ENCODE measurements around the gene ODF4. TPM values are rescaled to one million over a fixed set of nuclear protein-coding genes. Genes with fewer than 3 reads are reported as not detected.

ODF4 gene
- total and polyA plus RNA-seq, 2 of the 13 experiments (the other 11 are each of a cell fraction or from before 2014, with no cell fraction given) = not detected

DNA sequence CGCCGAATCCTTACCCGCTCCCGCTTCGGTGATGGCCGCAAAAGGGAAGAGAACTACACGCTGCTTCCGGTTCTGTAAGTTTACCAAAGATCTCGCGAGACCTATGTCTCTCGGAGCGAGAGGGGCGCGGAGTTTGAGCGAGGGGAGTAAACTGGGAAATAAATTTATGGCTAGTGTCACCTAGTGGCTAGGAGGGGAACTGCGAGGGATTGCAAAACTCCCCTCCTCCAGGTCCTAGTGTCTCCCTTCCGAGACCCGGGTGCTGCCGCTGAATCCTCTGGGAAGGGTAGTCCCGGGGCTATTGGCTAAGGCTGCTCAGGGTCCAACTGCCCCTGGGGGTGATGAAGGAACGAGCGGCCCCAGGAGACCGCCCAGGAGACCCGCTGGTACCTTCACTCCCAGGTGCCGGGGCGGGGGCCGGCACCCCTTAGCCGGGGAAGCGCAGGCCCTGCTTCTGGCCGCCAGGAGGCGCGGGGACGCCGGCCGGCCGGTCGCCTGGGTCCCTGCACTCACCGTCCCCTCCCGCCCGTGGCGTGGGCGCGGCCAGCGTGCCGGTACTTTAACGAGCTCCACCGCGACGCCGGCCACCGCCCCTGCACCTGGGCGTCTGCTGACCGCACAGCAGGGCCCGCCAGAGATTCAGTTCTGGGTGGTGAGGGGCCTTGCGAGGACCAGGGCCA is 43.6 kb downstream of the ODF4 start, which contains the start of gene RPL26 (continued):
- TF ChIP-seq, protein P1, sequence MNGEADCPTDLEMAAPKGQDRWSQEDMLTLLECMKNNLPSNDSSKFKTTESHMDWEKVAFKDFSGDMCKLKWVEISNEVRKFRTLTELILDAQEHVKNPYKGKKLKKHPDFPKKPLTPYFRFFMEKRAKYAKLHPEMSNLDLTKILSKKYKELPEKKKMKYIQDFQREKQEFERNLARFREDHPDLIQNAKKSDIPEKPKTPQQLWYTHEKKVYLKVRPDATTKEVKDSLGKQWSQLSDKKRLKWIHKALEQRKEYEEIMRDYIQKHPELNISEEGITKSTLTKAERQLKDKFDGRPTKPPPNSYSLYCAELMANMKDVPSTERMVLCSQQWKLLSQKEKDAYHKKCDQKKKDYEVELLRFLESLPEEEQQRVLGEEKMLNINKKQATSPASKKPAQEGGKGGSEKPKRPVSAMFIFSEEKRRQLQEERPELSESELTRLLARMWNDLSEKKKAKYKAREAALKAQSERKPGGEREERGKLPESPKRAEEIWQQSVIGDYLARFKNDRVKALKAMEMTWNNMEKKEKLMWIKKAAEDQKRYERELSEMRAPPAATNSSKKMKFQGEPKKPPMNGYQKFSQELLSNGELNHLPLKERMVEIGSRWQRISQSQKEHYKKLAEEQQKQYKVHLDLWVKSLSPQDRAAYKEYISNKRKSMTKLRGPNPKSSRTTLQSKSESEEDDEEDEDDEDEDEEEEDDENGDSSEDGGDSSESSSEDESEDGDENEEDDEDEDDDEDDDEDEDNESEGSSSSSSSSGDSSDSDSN (CRISPR knock-in tag; IDR thresholded peaks at IDR 0.05) = no peak; the same call in none of the 2 replicates
- TF ChIP-seq SIX1 (CRISPR knock-in tag; IDR thresholded peaks at IDR 0.05; ENCODE audit: borderline replicate concordance) = peak; percentile 15; the same call in 1 of the 2 replicates
- TF ChIP-seq, protein P2, sequence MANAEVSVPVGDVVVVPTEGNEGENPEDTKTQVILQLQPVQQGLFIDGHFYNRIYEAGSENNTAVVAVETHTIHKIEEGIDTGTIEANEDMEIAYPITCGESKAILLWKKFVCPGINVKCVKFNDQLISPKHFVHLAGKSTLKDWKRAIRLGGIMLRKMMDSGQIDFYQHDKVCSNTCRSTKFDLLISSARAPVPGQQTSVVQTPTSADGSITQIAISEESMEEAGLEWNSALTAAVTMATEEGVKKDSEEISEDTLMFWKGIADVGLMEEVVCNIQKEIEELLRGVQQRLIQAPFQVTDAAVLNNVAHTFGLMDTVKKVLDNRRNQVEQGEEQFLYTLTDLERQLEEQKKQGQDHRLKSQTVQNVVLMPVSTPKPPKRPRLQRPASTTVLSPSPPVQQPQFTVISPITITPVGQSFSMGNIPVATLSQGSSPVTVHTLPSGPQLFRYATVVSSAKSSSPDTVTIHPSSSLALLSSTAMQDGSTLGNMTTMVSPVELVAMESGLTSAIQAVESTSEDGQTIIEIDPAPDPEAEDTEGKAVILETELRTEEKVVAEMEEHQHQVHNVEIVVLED (CRISPR knock-in tag; IDR thresholded peaks at IDR 0.05; ENCODE audit: borderline replicate concordance) = peak; percentile 76; the same call in 1 of the 2 replicates
- TF ChIP-seq FOXA1 (IDR thresholded peaks at IDR 0.05) = no peak
- no peak for TF ChIP-seq FOXA1 (CRISPR knock-in tag; IDR thresholded peaks at IDR 0.05)
- TF ChIP-seq ISX (CRISPR knock-in tag; conservative IDR thresholded peaks at IDR 0.05) = 0 out of 2 replicates have a peak, but pooled peaks have one; percentile 7
- peak; percentile 85 for TF ChIP-seq KLF6 (CRISPR knock-in tag; IDR thresholded peaks at IDR 0.05)
- TF ChIP-seq NFRKB (IDR thresholded peaks at IDR 0.05) = no peak
- no peak for TF ChIP-seq PHF5A (CRISPR knock-in tag; IDR thresholded peaks at IDR 0.05; ENCODE audit: low read depth, unreplicated experiment)
- TF ChIP-seq, protein P3, sequence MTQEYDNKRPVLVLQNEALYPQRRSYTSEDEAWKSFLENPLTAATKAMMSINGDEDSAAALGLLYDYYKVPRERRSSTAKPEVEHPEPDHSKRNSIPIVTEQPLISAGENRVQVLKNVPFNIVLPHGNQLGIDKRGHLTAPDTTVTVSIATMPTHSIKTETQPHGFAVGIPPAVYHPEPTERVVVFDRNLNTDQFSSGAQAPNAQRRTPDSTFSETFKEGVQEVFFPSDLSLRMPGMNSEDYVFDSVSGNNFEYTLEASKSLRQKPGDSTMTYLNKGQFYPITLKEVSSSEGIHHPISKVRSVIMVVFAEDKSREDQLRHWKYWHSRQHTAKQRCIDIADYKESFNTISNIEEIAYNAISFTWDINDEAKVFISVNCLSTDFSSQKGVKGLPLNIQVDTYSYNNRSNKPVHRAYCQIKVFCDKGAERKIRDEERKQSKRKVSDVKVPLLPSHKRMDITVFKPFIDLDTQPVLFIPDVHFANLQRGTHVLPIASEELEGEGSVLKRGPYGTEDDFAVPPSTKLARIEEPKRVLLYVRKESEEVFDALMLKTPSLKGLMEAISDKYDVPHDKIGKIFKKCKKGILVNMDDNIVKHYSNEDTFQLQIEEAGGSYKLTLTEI (CRISPR knock-in tag; conservative IDR thresholded peaks at IDR 0.05) = no peak
- TF ChIP-seq TBL1XR1 (IDR thresholded peaks at IDR 0.05; ENCODE audit: borderline replicate concordance, low read length, partially characterized antibody) = peak; percentile 20
- TF ChIP-seq, protein P4, sequence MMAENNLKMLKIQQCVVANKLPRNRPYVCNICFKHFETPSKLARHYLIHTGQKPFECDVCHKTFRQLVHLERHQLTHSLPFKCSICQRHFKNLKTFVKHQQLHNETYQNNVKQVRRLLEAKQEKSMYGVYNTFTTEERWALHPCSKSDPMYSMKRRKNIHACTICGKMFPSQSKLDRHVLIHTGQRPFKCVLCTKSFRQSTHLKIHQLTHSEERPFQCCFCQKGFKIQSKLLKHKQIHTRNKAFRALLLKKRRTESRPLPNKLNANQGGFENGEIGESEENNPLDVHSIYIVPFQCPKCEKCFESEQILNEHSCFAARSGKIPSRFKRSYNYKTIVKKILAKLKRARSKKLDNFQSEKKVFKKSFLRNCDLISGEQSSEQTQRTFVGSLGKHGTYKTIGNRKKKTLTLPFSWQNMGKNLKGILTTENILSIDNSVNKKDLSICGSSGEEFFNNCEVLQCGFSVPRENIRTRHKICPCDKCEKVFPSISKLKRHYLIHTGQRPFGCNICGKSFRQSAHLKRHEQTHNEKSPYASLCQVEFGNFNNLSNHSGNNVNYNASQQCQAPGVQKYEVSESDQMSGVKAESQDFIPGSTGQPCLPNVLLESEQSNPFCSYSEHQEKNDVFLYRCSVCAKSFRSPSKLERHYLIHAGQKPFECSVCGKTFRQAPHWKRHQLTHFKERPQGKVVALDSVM (CRISPR knock-in tag; IDR thresholded peaks at IDR 0.05) = peak; percentile 16; the same call in 1 of the 2 replicates
- no peak for TF ChIP-seq NFIC (IDR thresholded peaks at IDR 0.05; ENCODE audit: low read length)
- TF ChIP-seq ZMYM3 (CRISPR knock-in tag; IDR thresholded peaks at IDR 0.05) = no peak; the same call in none of the 2 replicates
- TF ChIP-seq PTBP1 (IDR thresholded peaks at IDR 0.05; ENCODE audit: low read depth, low read length, poor library complexity, severe bottlenecking) = no peak
- TF ChIP-seq HDAC6 (IDR thresholded peaks at IDR 0.05; ENCODE audit: low read depth, low read length) = no peak
- TF ChIP-seq MAFG (CRISPR knock-in tag; IDR thresholded peaks at IDR 0.05) = no peak
- TF ChIP-seq, protein P5, sequence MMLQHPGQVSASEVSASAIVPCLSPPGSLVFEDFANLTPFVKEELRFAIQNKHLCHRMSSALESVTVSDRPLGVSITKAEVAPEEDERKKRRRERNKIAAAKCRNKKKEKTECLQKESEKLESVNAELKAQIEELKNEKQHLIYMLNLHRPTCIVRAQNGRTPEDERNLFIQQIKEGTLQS (CRISPR knock-in tag; IDR thresholded peaks at IDR 0.05) = 0 out of 2 replicates have a peak, but pooled peaks have one; percentile 43
- no peak for TF ChIP-seq ZNF260 (CRISPR knock-in tag; IDR thresholded peaks at IDR 0.05; ENCODE audit: borderline replicate concordance, low read depth)
- TF ChIP-seq KDM5A (IDR thresholded peaks at IDR 0.05; ENCODE audit: borderline replicate concordance, low read length) = peak; percentile 75; the same call in 1 of the 2 replicates
- TF ChIP-seq RCOR2 (CRISPR knock-in tag; IDR thresholded peaks at IDR 0.05) = 0 out of 2 replicates have a peak, but pooled peaks have one; percentile 15
- 0 out of 2 replicates have a peak, but pooled peaks have one; percentile 8 for TF ChIP-seq GFI1 (CRISPR knock-in tag; IDR thresholded peaks at IDR 0.05; ENCODE audit: borderline replicate concordance)
